A172 (cell line): ENCODE results near the gene ADGRD1. TPM values are rescaled to one million over a fixed set of nuclear protein-coding genes. Genes with fewer than 3 reads are reported as not detected.
"Not testable (repeated sequence)": the region's sequence is repeated elsewhere in the genome, so short reads cannot be mapped to it uniquely, and the experiment has no call there.

Source experiments
- DNase-seq: peaks from one replicate; pipeline ENCODE4 v3.0.0-alpha.2; 2015; ENCODE audit warnings: low spot score
- total RNA-seq: library from RNA; depleted of rRNA; stranded (reverse); fragments of >200 nt; shearing (Covaris generic); gene quantifications from 2 replicates; pipeline ENCODE4 v1.2.3, GENCODE V29; 2014; rRNA removed

ADGRD1 gene
- total RNA-seq: 0.52 and 0.81 TPM in 2 replicates

DNA sequence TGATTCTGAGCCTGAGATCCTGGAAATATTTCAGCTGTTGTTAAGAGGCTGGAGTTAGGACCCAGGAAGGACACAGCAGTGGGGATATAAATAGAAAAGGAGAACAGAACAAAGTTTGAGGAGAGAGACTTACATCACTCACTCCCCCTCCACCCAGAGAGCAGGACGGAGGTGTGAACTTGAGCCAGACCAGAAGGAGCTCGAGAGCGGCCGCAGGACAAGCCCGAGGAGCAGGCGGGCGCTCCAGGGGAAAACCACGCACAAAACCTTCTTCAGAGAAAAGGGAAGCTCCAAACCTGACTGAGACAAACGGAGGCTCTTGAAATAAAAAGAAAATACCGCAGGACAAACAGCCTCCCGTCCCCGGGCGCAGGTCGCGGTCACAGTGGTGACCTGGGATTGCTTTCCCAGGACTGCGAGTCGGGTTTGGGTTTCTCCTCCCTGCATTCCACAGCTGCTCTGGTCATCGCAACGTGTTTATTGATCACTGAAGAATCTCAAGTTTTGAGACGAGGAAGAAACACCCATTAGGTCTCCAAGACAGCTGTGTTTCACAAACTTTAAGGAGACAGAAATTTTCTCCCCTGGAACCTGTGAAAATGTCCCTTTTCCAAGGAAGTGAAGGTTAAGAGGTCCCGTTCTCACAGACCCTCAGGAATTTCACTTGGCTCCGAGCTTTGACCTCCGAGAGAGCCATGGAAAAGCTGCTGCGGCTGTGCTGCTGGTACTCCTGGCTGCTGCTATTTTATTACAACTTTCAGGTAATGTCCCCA, at the start of gene ADGRD1:
TSS of gene ADGRD1 (plus strand) at position 137 of the 773 bp plus-strand sequence. CDS start at position 696, 559 bp downstream.
- peak; percentile 4 for DNase-seq

DNA sequence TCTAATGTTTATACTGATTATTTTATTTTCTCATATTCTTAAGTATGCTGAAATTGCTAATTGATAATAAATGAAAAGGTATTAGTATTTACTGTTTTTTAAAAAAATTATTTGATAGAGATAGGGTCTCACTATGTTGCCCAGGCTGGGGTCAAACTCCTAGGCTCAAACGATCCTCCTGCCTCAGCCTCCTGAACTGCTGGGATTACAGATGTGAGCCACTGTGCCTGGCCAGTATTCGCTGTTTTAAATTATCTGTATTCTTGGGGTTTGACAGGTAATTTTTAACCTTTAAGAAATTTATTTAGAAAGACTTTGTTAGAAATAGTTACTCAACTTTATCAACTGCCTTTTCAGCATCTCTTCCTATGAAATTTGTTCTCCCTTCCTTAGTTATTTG, 49.6 kb upstream of the ADGRD1 start:
- no peak for DNase-seq

DNA sequence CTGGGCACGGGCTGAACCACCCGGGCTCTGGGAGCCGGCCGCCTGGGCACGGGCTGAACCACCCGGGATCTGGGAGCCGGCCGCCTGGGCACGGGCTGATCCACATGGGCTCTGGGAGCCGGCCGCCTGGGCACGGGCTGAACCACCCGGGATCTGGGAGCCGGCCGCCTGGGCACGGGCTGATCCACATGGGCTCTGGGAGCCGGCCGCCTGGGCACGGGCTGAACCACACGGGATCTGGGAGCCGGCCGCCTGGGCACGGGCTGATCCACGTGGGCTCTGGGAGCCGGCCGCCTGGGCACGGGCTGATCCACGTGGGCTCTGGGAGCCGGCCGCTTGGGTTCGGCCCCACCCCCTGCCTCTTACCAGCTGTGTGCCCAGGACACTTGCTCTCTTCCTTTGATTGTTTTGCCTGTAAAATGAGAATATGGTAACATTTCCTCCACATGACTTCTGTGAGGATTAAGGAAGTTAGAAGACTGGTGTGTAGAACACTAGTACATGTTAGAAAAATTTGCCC, 48.7 kb upstream of the ADGRD1 start:
- not testable (repeated sequence) for DNase-seq

DNA sequence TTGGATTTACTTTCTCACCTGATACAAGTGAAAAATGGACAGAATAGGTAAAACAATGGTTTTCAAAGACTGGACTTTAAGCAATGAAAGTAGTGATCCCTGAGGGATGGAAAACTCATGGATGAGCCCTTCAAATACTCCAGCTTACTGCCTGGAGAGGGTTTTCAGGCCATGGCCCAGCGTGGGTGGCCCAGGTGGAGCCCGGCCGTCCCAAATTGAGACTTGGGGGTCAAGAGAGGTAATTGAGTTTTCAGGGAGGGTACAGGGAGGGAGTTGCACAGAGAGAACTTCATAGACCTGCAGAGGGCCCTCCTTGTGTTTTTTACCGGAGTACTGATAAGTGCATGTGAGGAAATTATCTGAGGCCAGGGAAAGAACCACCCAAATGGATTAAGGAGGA, 44.6 kb upstream of the ADGRD1 start:
- no peak for DNase-seq

DNA sequence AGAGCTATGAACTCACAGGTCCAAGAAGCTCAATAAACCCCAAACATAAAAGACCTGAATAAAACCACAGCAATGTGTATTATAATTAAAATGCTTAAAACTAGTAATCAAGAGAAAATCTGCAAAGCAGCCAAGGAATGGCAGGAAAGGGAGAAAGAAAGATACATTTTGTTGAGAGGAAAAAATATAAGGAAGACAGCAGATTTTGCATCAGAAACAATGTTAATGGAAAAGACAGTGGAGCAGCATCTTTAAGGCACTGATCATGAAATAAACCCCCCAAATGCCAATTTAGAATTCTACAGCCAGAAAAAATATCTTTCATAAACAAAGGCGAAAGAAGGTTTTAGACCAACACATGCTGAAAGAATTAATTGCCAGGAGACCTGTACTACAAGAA, 42.5 kb upstream of the ADGRD1 start:
- no peak for DNase-seq

DNA sequence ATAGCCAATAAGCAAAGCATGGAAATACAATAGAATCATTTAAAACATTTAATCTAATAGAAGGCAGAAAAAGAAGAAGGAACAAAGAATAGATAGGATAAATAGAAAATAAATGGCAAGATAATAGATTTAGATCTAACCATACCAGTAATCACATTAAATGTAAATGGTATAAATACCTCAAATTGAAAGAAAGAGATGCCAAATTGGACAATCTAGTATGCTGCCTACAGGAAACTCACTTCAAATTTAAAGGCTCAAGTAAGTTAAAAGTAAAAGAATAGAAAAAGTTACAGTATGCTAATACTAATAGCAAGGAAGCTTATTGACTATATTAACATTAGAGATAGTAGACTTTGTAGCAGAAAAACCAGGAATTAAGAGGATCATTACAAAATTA, 41.8 kb upstream of the ADGRD1 start:
- no peak for DNase-seq

DNA sequence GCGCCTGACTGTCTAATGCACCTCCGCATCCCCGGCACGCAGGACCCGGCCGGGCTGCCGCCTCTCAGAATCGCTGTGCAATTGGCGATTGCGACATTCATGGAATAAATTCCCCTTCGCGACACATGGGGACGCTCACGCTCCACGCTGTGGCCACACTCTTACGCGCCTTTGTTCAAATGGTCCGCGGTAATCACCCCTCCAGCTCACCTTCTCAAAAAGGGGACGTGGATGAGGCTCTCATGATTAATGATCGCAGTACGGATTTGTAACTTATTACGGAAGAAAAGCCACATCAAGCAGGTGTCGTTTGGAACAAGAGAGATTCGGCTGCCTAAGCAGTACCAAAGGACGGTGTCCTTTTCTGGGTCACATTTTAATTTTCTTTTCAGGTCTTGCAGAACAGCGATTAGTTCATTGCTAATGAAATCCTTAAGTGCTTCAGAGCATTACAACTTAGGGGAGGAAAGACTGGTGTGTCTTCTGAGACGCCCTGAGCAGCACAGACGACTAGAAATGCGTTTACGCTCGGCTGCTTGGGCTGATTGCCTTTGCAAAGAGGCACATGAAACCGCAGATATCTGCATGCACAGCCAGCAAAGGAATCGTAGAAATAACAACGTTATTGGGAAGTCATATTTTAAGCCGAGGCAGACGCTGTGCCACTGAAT, 37.3 kb upstream of the ADGRD1 start:
- peak; percentile 17 for DNase-seq

DNA sequence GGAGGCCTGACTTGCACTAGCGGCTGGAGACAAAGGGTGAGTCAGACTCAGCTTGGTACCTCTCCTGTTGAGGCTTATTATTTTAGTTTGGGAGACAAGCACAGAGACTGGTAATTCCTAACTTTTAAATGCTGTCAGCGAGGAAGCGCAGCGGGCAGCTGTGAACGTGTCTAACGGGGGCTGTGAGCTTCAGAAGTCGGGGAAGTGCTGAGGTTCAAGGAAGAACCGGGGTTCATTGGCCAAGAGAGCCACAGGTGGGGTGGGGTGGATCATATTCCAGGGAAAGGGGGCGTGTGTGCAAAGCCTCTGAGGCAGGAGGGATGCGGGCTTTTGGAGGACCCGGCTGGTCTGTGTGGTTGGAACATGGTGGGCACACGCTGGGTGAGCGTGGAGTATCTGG, 36.1 kb upstream of the ADGRD1 start:
- no peak for DNase-seq

DNA sequence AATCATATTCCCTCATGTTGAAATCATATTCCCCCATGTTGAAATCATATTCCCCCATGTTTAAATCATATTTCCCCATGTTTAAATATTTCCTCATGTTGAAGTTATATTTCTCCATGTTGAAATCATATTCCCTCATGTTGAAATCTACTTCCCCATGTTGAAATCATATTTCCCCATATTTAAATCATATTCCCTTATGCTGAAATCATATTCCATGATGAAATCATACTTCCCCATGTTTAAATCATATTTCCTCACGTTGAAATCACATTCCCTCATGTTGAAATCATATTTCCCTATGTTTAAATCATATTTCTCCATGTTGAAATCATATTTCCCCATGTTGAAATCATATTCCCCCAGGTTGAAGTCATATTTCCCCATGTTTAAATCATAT, 34.6 kb upstream of the ADGRD1 start:
- no peak for DNase-seq

DNA sequence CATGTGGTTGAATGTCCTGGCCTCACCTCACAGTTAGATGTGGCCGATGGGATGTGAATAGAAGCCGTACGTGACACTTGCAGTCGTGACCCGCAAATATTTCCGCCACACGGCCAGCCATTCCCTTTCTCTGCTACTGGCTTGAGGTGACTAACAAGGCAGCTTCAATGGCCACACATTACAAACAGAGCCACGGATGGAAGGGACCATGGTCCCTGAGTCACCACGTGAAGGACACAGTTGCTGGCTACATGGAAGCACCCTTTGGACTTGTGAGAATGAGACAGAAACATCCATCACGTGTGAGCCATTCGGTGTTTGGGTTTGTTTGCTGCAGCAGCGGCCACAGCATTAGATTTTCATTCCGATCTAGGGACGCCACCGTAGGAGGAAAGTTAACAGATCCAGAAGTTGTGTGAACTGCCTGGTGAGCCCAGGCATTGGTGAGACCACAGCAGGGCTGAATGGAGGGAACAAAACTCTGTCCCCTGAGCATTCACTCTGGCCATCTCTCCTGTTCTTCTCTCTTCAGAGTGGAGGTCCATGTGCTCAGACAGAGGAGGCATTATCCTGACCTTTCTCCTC, 33.5 kb upstream of the ADGRD1 start:
- DNase-seq: no peak

DNA sequence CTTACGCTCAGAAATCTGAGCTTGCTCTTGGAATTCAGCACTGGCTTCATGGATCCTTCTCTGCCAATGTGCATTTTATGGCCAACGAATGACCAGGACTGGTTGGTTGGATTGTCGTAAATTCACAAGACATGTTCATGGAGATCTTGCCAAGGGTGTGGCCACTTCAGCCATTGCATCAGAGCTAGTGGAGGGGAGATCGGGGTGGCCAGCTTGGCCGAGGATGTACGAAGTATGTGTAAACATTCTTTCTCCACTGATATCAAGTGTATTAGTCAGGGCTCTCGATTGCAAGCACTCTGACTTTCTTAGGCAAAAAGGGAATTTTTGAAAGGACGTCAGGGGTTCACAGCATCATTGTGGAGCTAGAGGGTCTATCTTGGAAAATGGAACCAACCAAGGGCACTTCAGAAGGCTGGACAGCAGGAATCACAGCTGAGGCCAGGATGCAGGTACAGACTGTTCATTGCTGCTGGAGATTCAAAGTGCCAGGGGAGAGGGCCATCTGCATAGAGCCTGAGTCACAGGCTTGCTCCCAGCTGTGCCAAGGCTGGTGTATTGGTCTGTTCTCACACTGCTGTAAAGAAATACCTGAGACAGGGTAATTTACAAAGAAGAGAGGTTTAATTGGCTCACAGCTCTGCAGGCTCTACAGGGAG, 32.9 kb upstream of the ADGRD1 start:
- peak; percentile 74 for DNase-seq

DNA sequence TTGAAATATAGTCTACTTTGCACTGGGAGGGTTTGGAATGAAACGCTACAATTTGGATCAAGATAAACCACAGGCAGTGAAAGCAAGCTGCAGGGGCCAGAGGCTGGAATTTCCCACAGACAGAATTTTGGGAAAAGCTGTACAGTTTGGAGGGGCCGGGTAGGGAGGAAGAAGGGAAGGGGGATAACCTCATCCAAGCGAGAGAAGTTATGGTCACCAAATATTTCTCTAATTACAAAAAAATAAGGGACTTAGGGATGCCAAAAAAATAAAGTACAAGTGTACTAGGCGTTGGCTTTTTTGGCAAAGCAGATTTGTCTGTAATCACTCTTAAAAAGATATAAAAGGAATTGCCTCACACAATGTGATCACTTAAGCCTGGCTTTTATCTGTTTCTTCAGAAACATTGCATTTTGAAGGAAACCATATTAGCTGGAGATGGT, 31.2 kb upstream of the ADGRD1 start:
- DNase-seq: no peak

DNA sequence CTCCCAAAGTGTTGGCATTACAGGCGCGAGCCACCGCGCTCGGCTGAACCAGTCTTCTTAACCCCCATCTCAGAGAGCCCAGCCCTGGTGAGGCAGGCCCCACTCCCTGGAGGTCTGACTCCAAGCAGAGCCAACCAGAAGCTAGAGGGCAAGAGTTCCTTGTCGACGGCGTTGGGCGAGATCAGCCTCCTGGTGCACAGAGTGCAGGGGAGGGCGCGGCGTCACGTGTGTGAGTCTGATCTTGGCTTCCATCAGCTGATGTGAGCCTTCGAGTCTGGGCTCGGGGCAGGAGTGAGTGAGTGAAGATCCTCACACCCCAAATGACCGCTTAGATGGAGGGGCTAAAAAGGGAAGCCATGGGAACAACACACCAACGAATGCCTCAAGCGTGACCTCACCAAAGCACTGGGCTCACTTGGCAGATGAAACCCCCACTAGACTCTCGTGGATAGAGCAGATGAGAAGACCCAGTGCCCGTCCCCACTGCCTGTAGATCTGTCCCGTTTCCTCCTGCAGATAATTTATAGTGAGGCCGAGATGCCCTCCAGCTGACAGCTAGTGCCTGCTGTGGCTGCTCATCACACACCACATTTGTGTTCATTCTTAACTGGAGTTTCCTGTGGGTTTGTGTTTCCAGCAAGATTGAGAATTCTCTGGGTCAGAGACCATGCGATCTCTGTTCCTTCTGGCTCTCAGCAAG, 28.6 kb upstream of the ADGRD1 start:
- DNase-seq: no peak

DNA sequence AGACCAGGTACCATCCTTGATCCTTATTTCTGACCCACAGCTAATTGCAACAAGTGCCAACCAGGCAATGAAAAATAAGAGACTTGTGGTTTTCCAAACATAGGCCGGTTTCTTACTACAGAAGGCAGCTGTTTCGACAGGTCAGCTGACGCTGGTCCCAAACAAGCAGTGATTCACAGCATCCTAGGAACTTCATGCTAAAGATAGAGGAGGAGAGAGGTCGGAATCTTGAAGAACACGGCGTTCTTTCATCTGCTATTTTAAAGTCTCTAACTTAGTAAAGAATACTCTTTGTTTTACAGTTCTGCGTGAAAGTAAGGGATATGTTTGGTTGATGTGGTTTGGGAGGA, 28.1 kb upstream of the ADGRD1 start:
- DNase-seq: peak; percentile 21

DNA sequence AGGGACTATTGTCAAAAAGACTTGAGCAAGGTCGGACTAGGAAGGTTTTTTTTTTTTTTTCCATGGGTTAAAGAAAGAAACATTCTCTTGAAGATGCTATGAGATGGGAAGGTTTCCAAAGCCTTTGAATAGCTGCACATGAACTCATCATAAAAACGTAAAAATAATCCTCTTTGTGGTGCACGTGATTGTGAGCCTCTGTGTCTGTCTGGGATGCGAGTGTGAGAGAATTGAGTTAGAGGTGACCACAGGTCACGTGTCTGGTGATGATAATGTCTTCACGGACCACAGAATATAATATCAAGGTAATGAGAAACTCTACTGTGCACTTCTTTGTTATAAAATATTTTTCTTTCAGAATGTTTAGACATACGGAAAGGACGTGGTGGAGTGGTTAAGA, 24.3 kb upstream of the ADGRD1 start:
- DNase-seq: no peak

DNA sequence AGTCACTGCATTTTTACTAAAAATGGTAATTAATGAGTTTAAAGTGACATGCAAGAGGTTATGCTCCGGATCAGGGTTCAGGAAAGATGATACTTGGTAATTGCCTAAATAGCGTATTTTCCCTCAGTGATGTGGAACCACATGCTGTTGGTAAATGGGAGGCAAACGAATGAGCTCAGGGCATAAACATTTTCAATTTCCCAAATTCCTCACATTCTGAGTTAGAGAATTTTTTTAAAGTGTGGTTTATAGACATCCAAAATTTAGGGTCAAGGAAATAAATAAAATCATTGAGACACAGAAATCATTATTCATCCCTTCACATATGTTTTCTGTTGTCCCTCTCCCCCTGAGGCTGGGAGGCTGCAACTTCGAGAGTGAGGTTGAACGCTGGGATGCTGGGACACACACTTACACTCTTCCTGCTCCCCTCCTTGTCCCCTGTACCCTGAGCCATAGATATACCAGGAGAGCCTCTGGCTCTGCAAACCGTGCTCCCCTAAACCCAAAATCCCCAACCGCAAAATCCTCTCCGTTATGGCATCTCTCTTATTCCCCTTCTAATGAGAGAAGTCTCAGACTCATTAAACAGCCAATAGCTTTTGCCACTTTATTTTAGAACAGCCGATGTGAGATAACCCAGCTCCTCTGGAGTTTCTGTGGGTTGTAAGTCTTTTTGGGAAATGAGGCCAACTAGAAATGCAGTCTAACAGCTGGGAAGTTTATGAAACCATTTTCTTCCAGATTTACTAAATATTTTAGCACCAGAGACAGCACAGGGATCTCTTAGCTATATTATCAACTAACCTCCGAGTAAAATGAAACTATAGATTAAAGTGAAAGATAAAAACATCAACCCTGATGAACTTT, 21.4 kb upstream of the ADGRD1 start:
- DNase-seq: no peak

DNA sequence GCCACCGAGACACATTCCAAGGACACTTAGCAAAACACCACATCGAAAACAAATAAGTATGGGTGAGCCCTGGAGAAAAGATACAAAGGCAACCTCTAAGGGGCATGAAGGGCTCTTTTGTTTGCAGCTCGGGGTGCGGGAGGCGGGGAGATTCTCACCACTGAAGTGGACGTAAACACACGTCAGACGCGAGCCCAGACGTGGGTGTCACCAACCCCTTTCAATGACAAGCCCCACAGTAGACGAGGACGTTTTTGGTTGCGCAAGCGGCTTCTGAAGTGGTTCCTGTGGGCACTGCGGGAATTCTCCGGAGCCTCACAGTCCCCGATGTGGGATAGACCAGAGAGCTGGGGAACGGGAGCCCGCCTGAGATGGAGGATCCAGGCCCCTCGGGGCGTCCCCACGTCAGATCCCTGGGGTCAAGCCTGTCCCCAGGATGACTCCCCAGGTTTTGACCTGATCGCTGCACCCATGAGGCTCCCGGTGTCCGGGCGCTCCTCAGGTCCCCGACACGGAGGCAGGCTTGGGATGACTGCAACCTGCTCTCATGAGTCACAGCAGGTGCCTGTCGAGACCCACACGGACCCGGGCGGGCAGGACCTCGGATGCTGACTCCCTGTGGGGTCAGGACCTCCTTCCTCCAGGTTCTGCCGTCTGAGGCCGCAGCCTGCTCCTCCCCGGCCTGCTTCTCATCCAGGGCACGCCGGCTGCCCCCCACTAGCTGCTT, 20.3 kb upstream of the ADGRD1 start:
- no peak for DNase-seq

DNA sequence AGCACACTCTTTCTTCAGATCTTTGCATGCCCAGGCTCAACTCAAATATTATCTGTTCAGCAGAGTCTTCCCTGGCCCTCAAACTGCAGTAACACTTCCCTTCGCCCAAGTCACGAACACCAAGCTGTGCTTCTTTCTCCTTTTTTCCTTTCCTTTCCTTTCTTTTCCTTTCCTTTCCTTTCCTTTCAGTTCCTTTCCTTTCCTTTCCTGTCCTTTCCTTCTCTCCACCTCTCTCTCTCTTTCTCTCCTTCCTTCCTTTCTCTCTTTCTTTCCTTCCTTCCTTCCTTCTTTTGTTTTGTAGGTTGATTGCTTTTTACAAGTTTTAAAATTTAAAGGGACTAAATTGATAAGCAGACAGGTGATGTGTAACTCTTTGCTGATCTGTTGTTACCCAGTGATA, 19.0 kb upstream of the ADGRD1 start:
- no peak for DNase-seq

DNA sequence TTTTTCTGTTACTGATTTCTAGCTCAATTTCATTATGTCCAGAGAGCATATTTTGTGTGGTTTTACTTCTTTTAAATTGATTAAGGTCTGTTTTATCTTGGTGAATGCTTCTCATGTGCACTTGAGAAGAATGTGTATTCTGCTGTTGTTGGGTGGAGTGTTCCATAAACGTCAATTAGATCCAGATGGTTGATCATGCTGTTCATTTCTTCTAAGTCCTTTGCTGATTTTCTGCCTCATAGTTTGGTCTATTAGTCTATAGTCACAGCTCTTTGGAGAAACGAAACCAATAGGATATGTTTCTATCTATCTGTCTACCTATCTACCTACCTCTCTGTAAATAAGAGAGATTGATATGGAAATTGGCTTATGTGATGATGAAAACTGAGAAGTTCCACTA, 17.1 kb upstream of the ADGRD1 start:
- no peak for DNase-seq

DNA sequence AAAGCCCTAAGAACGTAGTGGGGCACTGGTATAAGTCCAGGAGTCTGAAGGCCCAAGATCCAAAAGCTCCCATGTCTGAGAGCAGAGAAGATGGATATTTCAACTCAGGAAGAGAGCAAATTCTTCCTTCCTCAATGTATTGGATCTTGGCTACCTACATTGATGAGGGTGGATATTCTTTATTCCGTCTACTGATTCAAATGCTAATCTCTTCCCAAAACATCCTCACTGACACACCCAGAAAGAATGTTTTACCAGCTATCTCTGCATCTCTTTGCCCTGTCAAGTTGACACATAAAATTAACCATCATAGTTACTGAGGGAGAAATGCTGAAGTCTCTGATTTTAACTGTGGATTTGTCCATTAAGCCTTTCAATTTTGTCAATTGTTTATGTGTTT, 16.6 kb upstream of the ADGRD1 start:
- DNase-seq: no peak
